HG02885 (cell line): ENCODE measurements around the gene P2RY1.

Experiments used
- ATAC-seq: cut with Tn5 transposase; IDR thresholded peaks from one replicate; pipeline ENCODE4 v1.9.1; 2021; ENCODE audit warnings: mild to moderate bottlenecking; ENCODE audit not compliant: unreplicated experiment, poor library complexity

The P2RY1 gene, protein sequence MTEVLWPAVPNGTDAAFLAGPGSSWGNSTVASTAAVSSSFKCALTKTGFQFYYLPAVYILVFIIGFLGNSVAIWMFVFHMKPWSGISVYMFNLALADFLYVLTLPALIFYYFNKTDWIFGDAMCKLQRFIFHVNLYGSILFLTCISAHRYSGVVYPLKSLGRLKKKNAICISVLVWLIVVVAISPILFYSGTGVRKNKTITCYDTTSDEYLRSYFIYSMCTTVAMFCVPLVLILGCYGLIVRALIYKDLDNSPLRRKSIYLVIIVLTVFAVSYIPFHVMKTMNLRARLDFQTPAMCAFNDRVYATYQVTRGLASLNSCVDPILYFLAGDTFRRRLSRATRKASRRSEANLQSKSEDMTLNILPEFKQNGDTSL

GRCh38 chr3:152834776-152835600 is at the start of gene P2RY1:
TSS of gene P2RY1 (plus strand) at chr3:152835131. CDS start at chr3:152835783, 652 bp downstream.
- peak; percentile 79 for ATAC-seq

DNA sequence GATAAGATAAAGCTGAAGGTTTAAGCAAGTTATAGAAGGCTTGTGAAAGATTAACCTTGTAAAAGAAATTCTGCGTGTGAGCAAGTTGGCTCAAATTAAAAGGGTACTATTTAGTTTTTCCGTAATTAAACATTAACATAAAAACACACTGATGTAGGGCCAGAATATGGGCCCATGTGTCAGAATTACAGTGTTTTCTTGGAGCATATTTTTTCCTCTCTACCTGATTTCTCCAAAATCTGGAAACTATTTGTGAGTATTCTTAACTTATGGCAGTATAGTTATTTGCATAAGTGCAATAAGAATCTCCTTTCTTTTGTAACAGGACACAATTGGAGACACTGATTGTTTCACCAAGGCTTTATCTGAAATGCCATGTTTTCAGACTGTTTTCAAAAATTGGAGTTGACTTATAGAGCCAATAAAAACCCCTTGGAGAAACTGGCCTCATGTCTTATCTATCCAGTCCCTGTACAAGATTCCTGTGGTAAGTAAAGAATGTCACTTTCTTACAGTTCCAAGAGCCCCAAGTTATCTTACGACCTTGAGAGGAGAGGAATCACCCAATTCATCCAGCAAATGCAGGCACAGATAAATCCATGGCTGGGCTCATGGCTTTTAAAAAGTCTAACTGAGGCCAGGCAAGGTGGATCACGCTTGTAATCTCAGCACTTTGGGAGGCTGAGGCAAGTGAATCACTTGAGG is 47.8 kb upstream of the P2RY1 start:
- ATAC-seq = no peak

- no peak for ATAC-seq
Measured at GRCh38 chr3:152790651-152791387, 44.1 kb upstream of the P2RY1 start.

DNA sequence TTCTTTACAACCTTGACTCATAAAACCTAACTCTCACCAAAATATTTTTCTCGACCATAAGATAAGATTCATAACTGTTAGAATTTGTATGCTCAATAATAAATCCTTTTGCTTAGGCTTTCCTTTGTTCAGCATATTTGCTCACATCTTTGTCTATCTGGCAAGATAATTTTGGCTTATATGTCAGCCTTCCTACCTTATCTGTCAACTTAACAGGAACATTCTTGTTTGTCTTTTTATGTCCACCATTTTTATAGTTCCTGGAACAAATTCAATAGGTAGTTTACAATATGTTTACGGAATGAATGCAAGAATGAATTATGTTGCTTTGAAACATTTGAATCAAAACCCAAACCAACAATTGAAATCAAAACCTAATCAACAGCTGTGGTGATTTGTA is 41.0 kb upstream of the P2RY1 start:
- ATAC-seq = no peak

GRCh38 chr3:152797751-152798432 is 37.0 kb upstream of the P2RY1 start:
- ATAC-seq = no peak

GRCh38 chr3:152811974-152812760 is 22.8 kb upstream of the P2RY1 start:
- no peak for ATAC-seq

GRCh38 chr3:152817400-152817799 is 17.5 kb upstream of the P2RY1 start:
- no peak for ATAC-seq

- no peak for ATAC-seq
Measured at GRCh38 chr3:152818027-152818426, 16.9 kb upstream of the P2RY1 start.

GRCh38 chr3:152823173-152823572 is 11.8 kb upstream of the P2RY1 start:
- ATAC-seq = no peak

DNA sequence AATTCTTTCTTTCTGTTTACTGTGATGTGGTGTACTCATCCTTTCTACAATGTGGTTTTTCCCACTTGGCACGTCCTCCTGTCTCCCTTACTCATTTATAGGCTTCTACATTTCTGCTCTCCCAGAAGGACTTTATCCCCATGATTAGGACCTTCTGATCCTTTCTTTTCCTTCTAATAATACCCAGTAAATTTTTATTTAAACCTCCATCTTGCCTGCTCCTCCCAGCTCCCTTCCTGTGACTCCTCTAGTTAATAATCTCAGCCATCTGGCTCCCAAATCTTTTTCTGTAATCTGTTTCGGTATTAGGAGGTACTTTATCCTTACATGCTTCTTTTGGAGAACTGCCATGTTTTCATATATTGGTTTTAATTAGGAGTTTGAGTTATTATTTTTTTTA is 11.2 kb upstream of the P2RY1 start:
- no peak for ATAC-seq

DNA sequence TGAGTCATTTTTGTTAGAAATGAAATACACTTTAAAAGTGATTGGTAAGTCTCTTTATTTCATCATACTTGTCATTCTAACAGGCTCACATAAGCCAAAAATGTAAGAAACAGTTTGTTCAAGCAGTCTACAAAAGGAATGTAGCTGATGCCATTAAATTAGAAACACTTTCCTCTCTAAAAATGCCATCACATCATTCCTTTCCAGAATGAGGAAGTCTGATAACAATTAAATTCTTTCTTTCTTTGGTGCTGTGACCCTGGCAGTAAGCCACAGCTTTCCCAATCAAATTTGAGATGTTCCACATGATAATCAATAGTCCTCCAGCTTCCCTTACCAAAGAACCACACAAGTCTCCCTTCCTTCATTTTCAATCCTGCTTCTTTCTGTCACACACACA is 9.4 kb upstream of the P2RY1 start:
- no peak for ATAC-seq

- ATAC-seq = no peak
Measured at GRCh38 chr3:152826476-152826875, 8.5 kb upstream of the P2RY1 start.

DNA sequence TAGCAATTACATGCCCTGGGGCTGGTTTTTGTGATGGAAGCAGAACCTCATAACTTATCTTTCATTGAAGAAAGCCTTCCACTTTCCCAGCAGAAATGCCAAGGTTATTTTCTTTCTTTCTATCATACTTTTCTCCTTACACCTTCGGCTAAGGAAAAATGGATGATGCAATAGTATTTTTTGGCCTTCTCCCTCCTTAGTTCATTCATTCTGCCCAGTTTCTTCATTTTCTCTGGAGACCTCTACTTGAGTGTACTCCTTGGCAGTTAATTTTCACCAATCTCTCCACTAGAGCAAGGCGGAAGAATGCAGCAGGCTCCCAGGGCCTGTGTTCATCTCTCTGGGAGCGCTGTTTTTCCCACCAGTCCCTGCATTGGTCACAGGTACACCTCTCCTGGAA is 7.6 kb upstream of the P2RY1 start:
- ATAC-seq = no peak

GRCh38 chr3:152828075-152828840 is 6.7 kb upstream of the P2RY1 start:
- no peak for ATAC-seq

DNA sequence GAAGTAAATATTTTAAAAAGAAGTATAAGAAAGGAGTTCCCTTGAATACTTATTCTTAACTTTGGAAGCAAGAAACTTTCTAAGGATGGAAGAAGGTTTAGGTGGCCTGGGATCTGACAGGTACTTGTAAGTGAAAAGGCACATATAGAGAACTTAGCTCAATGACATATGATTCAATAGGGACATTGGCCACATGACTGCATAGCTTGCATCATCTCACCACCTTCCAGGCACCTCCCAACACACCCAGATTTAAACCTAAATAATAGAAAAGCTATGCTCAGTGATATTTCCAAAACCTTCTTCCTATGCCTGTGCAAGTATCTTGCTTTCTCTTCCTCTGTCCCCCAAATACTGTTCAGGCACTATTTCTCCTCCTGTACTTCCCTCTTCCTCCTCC is 4.7 kb upstream of the P2RY1 start:
- ATAC-seq = no peak

DNA sequence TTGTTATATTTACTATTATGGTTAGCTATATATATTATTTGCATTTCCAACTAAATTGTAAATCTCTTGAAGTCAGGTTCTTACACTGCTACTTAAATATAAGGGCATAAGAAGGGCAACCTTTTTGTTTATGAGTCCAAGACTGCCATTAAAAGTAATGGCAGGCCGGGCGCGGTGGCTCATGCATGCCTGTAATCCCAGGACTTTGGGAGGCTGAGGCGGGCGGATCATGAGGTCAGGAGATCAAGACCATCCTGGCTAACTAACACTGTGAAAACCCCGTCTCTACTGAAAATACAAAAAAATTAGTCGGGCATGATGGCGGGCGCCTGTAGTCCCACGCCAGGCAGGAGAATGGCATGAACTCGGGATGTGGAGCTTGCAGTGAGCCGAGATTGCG is 2.9 kb upstream of the P2RY1 start:
- no peak for ATAC-seq

GRCh38 chr3:152833089-152833488 is 1.8 kb upstream of the P2RY1 start:
- no peak for ATAC-seq

DNA sequence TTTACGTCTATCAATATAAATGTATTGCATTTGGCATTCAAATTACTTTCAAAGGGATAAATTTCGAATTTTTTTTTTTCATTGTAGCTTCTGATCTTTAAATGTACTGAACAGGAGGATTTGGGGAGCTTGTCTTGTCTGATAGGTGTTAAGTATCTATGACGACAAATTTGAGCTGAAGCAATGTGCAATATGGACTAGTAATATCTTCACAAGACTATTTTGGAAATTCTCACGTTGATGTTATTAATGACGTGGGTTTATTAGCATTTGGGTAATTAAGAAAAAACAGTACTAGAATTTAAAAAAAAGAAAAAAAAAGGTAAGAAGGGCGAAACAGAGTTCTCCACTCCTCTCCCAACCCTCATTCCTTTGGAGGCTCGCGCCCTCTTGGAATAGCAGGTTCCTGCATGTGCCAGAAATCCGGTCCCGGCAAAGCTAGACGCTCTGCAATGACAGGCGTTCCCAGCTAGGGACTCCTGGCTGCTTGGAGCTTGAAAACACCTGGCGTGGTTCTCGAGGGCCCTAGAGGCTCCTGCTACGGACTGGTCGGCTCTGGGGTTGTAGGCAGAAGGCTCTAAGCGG is 648 bp upstream of the P2RY1 start:
- ATAC-seq = no peak
